Neural crest cell (in vitro differentiated cells): ENCODE measurements around the gene FLRT2. TPM values are rescaled to one million over a fixed set of nuclear protein-coding genes. Genes with fewer than 3 reads are reported as not detected.

Experiments used
- DNase-seq: peaks from one replicate; pipeline ENCODE4 v3.0.0; 2021; ENCODE audit warnings: low read depth, mixed read lengths, low spot score
- H3K27ac Mint-ChIP-seq: one replicate; pipeline ENCODE4 v1.8.0; 2021; ENCODE audit warnings: mild to moderate bottlenecking, mixed read lengths; ENCODE audit not compliant: unreplicated experiment
- H3K27me3 Mint-ChIP-seq: 2 replicates; pipeline ENCODE4 v1.8.0; 2021; ENCODE audit warnings: low read depth, mild to moderate bottlenecking, mixed read lengths
- H3K36me3 Mint-ChIP-seq: 2 replicates; pipeline ENCODE4 v1.8.0; 2021; ENCODE audit warnings: low read depth, mild to moderate bottlenecking, mixed read lengths
- H3K4me1 Mint-ChIP-seq: 2 replicates; pipeline ENCODE4 v1.8.0; 2021; ENCODE audit warnings: mixed read lengths
- H3K4me3 Mint-ChIP-seq: one replicate; pipeline ENCODE4 v1.8.0; 2021; ENCODE audit warnings: mild to moderate bottlenecking, mixed read lengths
- H3K9me3 Mint-ChIP-seq: 2 replicates; pipeline ENCODE4 v1.8.0; 2021; ENCODE audit warnings: mixed read lengths
- CTCF ChIP-seq: fragments of 200-600 bp; sonication (generic); conservative IDR thresholded peaks from 2 replicates; pipeline ENCODE4 v1.5.0; 2021; ENCODE audit warnings: antibody characterized with exemption, mild to moderate bottlenecking
- total RNA-seq: library from RNA; stranded (reverse); gene quantifications from 2 replicates; pipeline ENCODE4 v1.2.1, GENCODE V29; 2021

The FLRT2 gene
- total RNA-seq, 1 donor from 2014 or later: 13.5 TPM

DNA sequence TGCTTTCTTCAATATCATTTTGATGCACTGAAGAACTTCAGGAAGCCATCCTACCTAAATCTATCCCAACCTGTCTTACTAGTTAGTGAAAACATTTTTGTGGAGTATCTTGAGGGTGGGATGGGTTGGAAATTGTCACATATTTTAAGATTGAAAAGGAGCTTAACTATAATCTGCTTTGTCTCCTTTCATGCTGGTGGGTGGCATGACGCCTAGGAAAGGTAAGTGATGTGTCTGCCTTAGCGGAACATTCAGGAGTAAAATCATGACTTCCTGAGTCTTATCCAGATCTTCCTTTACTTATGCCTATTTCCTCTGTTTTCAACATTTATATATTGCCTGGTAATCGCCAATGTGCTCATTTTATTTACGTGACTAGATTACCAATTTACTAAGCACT lies 74.1 kb downstream of the FLRT2 start:
- H3K4me3 Mint-ChIP-seq: no peak overlapping the region
- no peaks in the 10 kb centered on the region for H3K9me3 Mint-ChIP-seq
- no peak overlapping the region for H3K27ac Mint-ChIP-seq
- no peaks in the 10 kb centered on the region for H3K27me3 Mint-ChIP-seq
- no peak for TF ChIP-seq CTCF
- H3K4me1 Mint-ChIP-seq: peaks cover 24% of the 10 kb centered on the region
- DNase-seq: no peak
- H3K36me3 Mint-ChIP-seq: no peaks in the 10 kb centered on the region

- no peaks in the 10 kb centered on the region for H3K27me3 Mint-ChIP-seq
These were observed 74.8 kb downstream of the FLRT2 start for GRCh38 chr14:85604714-85605113.

DNA sequence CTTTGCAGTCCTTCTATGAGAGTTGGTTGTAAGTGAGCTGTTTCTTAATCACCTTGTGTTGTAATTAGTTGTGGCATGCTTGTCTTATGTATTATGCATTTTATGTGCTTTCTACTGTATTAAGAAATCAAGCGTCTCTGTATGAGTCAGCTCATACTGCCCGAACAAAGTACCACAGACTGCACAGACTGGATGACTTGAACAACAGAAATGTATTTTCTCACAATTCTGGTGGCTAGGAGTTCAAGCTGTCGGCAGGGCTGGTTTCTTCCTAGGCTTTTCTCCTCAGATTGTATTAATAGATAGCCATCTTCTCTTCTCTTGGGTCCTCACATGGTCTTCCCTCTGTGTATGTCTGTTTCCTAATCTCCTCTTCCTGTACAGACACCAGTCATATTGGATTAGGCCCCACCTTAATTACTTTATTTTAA lies 77.7 kb downstream of the FLRT2 start:
- no peaks in the 10 kb centered on the region for H3K27me3 Mint-ChIP-seq
- H3K4me1 Mint-ChIP-seq: peaks cover 16% of the 10 kb centered on the region

More at GRCh38 chr14:85604714-85605113, 74.8 kb downstream of the FLRT2 start:
- H3K4me1 Mint-ChIP-seq: peaks cover 24% of the 10 kb centered on the region
- H3K36me3 Mint-ChIP-seq: no peaks in the 10 kb centered on the region
- no peak overlapping the region for H3K4me3 Mint-ChIP-seq
- no peak for DNase-seq
- no peak overlapping the region for H3K27ac Mint-ChIP-seq
- TF ChIP-seq CTCF: no peak
- H3K9me3 Mint-ChIP-seq: no peaks in the 10 kb centered on the region

GRCh38 chr14:85613496-85613895 lies 83.6 kb downstream of the FLRT2 start:
- TF ChIP-seq CTCF: no peak
- no peaks in the 10 kb centered on the region for H3K9me3 Mint-ChIP-seq
- H3K4me3 Mint-ChIP-seq: no peak overlapping the region

More for the DNA sequence above, 77.7 kb downstream of the FLRT2 start:
- no peaks in the 10 kb centered on the region for H3K9me3 Mint-ChIP-seq
- H3K27ac Mint-ChIP-seq: no peak overlapping the region
- no peak for TF ChIP-seq CTCF
- H3K4me3 Mint-ChIP-seq: no peak overlapping the region
- no peak for DNase-seq
- H3K36me3 Mint-ChIP-seq: no peaks in the 10 kb centered on the region

GRCh38 chr14:85616386-85616885 lies 86.5 kb downstream of the FLRT2 start:
- Mint-ChIP-seq H3K9me3 (no peaks in the 10 kb centered on the region), H3K27me3 (no peaks in the 10 kb centered on the region), H3K4me1 (peaks cover 13% of the 10 kb centered on the region), H3K4me3 (no peak overlapping the region), H3K36me3 (peaks cover 1% of the 10 kb centered on the region), H3K27ac (no peak overlapping the region)
- DNase-seq: no peak
- no peak for TF ChIP-seq CTCF

More at GRCh38 chr14:85613496-85613895, 83.6 kb downstream of the FLRT2 start:
- Mint-ChIP-seq H3K36me3 (no peaks in the 10 kb centered on the region), H3K27ac (no peak overlapping the region), H3K27me3 (no peaks in the 10 kb centered on the region), H3K4me1 (peaks cover 13% of the 10 kb centered on the region)
- no peak for DNase-seq
